C4-2B (cell line): ENCODE results near the gene ZNF652.
A peak's percentile ranks its signal among the peaks of the same experiment; 100 is the strongest.

Source experiments
- H3K27ac ChIP-seq: fragments of 450-650 bp; 2 replicates; pipeline ENCODE4 v1.5.1; 2017
- ZFX ChIP-seq: fragments of 450-650 bp; IDR thresholded peaks from 2 replicates; pipeline ENCODE4 v1.6.1; 2017
- TF ChIP-seq, protein P1 (sequence below): fragments of 450-650 bp; conservative IDR thresholded peaks from 2 replicates; pipeline ENCODE4 v1.5.1; 2017; ENCODE audit warnings: mild to moderate bottlenecking

ZNF652 gene

GRCh38 chr17:49356320-49356719 lies 5.7 kb downstream of the ZNF652 start:
- no peak for TF ChIP-seq ZFX
- TF ChIP-seq, protein P1, sequence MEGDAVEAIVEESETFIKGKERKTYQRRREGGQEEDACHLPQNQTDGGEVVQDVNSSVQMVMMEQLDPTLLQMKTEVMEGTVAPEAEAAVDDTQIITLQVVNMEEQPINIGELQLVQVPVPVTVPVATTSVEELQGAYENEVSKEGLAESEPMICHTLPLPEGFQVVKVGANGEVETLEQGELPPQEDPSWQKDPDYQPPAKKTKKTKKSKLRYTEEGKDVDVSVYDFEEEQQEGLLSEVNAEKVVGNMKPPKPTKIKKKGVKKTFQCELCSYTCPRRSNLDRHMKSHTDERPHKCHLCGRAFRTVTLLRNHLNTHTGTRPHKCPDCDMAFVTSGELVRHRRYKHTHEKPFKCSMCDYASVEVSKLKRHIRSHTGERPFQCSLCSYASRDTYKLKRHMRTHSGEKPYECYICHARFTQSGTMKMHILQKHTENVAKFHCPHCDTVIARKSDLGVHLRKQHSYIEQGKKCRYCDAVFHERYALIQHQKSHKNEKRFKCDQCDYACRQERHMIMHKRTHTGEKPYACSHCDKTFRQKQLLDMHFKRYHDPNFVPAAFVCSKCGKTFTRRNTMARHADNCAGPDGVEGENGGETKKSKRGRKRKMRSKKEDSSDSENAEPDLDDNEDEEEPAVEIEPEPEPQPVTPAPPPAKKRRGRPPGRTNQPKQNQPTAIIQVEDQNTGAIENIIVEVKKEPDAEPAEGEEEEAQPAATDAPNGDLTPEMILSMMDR: no peak
- no peak overlapping the region for H3K27ac ChIP-seq

- TF ChIP-seq, protein P1: no peak
- TF ChIP-seq ZFX: no peak
- no peak overlapping the region for H3K27ac ChIP-seq
Observed at GRCh38 chr17:49353607-49354006, 8.4 kb downstream of the ZNF652 start.

GRCh38 chr17:49352587-49353154 lies 9.4 kb downstream of the ZNF652 start:
- TF ChIP-seq, protein P1: no peak
- TF ChIP-seq ZFX: no peak
- H3K27ac ChIP-seq: no peak overlapping the region

DNA sequence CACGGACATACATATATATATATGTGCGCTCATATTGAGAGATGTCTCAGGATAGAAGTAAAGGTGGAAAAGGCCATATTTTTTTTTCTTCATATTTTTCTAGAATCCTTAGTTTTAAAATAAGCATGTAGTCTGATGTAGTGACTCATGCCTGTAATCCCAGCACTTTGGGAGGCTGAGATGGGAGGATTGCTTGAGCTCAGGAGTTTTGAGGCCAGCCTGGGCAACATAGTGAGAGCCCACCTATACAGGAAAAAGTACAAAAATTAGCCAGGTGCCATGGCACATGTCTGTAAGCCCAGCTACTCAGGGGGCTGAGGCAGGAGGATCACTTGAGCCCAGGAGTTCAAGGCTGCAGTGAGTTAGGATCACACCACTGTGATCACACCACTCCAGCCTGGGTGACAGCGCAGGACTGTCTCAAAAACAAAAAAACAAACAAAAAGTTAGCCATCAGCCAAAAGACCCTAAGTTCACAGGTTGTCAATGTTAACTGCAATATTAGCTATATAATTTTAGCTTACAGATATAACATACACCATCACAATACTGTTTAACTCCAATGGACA lies 10.4 kb downstream of the ZNF652 start:
- TF ChIP-seq ZFX: no peak
- TF ChIP-seq, protein P1: no peak
- H3K27ac ChIP-seq: peak overlapping the region; percentile 44; the same call in 1 of the 2 replicates

GRCh38 chr17:49349541-49349940 lies 12.5 kb downstream of the ZNF652 start:
- TF ChIP-seq, protein P1: no peak
- no peak for TF ChIP-seq ZFX
- no peak overlapping the region for H3K27ac ChIP-seq

DNA sequence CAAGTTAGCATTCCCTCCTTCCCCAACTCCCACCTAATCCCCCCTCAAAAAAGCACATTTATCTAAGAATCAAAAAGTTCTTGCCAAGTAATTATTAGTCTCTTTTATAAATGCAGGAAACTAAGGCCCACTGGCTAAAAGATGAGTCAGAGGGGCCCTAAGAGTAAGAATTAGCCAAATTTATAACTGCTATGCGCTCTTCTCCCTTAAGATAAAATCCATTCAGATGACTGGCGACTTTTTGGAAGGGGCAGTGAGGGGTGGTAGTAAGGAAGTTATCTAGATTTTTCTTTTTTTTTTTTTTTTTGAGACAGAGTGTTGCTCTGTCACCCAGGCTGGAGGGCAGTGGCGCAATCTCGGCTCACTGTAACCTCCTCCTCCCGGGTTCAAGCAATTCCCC lies 17.1 kb downstream of the ZNF652 start:
- H3K27ac ChIP-seq: no peak overlapping the region
- TF ChIP-seq, protein P1: no peak
- no peak for TF ChIP-seq ZFX

DNA sequence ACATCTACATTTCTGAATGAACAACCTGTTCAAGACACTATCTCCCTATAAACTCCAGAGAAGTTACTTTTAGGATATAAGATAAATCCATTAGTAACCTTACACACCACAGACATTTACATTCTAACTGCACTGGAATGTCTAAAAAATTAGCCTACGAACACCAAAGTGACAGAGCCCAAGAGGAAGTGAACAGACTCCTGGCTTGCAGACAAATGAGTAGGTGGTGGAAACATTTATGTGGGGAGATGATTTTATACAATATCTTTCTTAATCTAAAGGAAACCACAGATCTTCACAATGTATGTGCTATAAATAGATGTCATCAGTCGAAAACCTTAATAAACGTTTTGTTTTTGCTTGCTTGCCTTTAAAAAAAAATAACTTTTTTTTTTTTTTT lies 18.8 kb downstream of the ZNF652 start:
- no peak overlapping the region for H3K27ac ChIP-seq
- TF ChIP-seq, protein P1: no peak
- no peak for TF ChIP-seq ZFX
